Natural killer cell treated with Interleukin-12 subunit alpha and Interleukin-12 subunit beta and Interleukin-15 and Interleukin-18, amount 100 ng/mL, for 72 hours (primary cell): Measurements from ENCODE around the gene KCNK2. TPM values are rescaled to one million over a fixed set of nuclear protein-coding genes. Genes with fewer than 3 reads are reported as not detected.

Experiments used
- ATAC-seq, 2 donors: fragments of 150-1000 bp; cut with Tn5 transposase in 1 of 2; sonication (Bioruptor Pico), chemical (Tn5 transposase) in 1 of 2; 2 replicates each; pipeline ENCODE4 v1.10.0; 2021
- DNase-seq: peaks from one replicate; pipeline ENCODE4 v3.0.0; 2022; ENCODE audit warnings: low spot score
- H3K27ac Mint-ChIP-seq, 2 donors: 1 replicate in 1 of 2; 2 replicates in 1 of 2; pipeline ENCODE4 v1.8.0; 2022; ENCODE audit warnings: mixed read lengths in 2 of 2, mild to moderate bottlenecking in 1 of 2, moderate library complexity in 1 of 2
- H3K27me3 Mint-ChIP-seq, 2 donors: 1 replicate in 1 of 2; 2 replicates in 1 of 2; pipeline ENCODE4 v1.8.0; 2022; ENCODE audit warnings: mixed read lengths in 2 of 2
- H3K36me3 Mint-ChIP-seq: one replicate; pipeline ENCODE4 v1.8.0; 2022; ENCODE audit warnings: mixed read lengths
- H3K4me1 Mint-ChIP-seq, 2 donors: 1 replicate in 1 of 2; 2 replicates in 1 of 2; pipeline ENCODE4 v1.8.0; 2022; ENCODE audit warnings: low read depth in 2 of 2, mixed read lengths in 2 of 2, mild to moderate bottlenecking in 1 of 2
- H3K4me3 Mint-ChIP-seq: one replicate; pipeline ENCODE4 v1.8.0; 2022; ENCODE audit warnings: mixed read lengths
- H3K9me3 Mint-ChIP-seq: 2 replicates; pipeline ENCODE4 v1.8.0; 2022; ENCODE audit warnings: mixed read lengths
- total RNA-seq, 2 donors: library from RNA; stranded (reverse); gene quantifications; one replicate each; pipeline ENCODE4 v1.2.3, GENCODE V29; 2022

The KCNK2 gene
- total RNA-seq, 2 donors from 2014 or later, result not detected

GRCh38 chr1:215210167-215210566 is 127.6 kb downstream of the KCNK2 start:
- no peak for DNase-seq
- ATAC-seq, result no peak
- H3K27ac Mint-ChIP-seq, result no peak overlapping the region
- no peaks in the 10 kb centered on the region for H3K4me1 Mint-ChIP-seq
- H3K27me3 Mint-ChIP-seq, result no peaks in the 10 kb centered on the region
- H3K4me3 Mint-ChIP-seq, result no peak overlapping the region
- H3K36me3 Mint-ChIP-seq, result no peaks in the 10 kb centered on the region
- H3K9me3 Mint-ChIP-seq, result peaks cover 8% of the 10 kb centered on the region

GRCh38 chr1:215215846-215216245 is 133.3 kb downstream of the KCNK2 start:
- H3K4me1 Mint-ChIP-seq, result no peaks in the 10 kb centered on the region
- no peaks in the 10 kb centered on the region for H3K27me3 Mint-ChIP-seq
- no peaks in the 10 kb centered on the region for H3K36me3 Mint-ChIP-seq
- H3K4me3 Mint-ChIP-seq, result no peak overlapping the region
- no peak for ATAC-seq
- H3K27ac Mint-ChIP-seq, result no peak overlapping the region
- peaks cover 17% of the 10 kb centered on the region for H3K9me3 Mint-ChIP-seq
- DNase-seq, result no peak

GRCh38 chr1:215219372-215219771 is 136.8 kb downstream of the KCNK2 start:
- H3K9me3 Mint-ChIP-seq, result peaks cover 9% of the 10 kb centered on the region

GRCh38 chr1:215220346-215220745 is 137.8 kb downstream of the KCNK2 start:
- ATAC-seq (no peak), DNase-seq (no peak)
- no peak overlapping the region for H3K27ac Mint-ChIP-seq
- H3K4me1 Mint-ChIP-seq, result no peaks in the 10 kb centered on the region
- H3K36me3 Mint-ChIP-seq, result no peaks in the 10 kb centered on the region
- H3K27me3 Mint-ChIP-seq, result no peaks in the 10 kb centered on the region
- H3K9me3 Mint-ChIP-seq, result peaks cover 9% of the 10 kb centered on the region
- H3K4me3 Mint-ChIP-seq, result no peak overlapping the region

More at GRCh38 chr1:215219372-215219771, 136.8 kb downstream of the KCNK2 start:
- no peak overlapping the region for H3K27ac Mint-ChIP-seq
- no peak overlapping the region for H3K4me3 Mint-ChIP-seq
- ATAC-seq, result no peak
- no peaks in the 10 kb centered on the region for H3K4me1 Mint-ChIP-seq
- DNase-seq, result no peak
- H3K27me3 Mint-ChIP-seq, result no peaks in the 10 kb centered on the region
- H3K36me3 Mint-ChIP-seq, result no peaks in the 10 kb centered on the region

GRCh38 chr1:215226757-215227156 is 144.2 kb downstream of the KCNK2 start:
- Mint-ChIP-seq H3K27ac (no peak overlapping the region), H3K27me3 (no peaks in the 10 kb centered on the region), H3K4me3 (no peak overlapping the region), H3K9me3 (no peaks in the 10 kb centered on the region), H3K36me3 (no peaks in the 10 kb centered on the region), H3K4me1 (no peaks in the 10 kb centered on the region)
- DNase-seq, result no peak
- ATAC-seq, result no peak

GRCh38 chr1:215228193-215228592 is 145.7 kb downstream of the KCNK2 start:
- Mint-ChIP-seq H3K4me3 (no peak overlapping the region), H3K36me3 (no peaks in the 10 kb centered on the region), H3K27me3 (no peaks in the 10 kb centered on the region), H3K27ac (no peak overlapping the region), H3K9me3 (no peaks in the 10 kb centered on the region), H3K4me1 (no peaks in the 10 kb centered on the region)
- ATAC-seq (no peak), DNase-seq (no peak)

GRCh38 chr1:215241451-215241850 is 158.9 kb downstream of the KCNK2 start:
- Mint-ChIP-seq H3K36me3 (peaks cover 6% of the 10 kb centered on the region), H3K27me3 (no peaks in the 10 kb centered on the region), H3K4me3 (no peak overlapping the region), H3K9me3 (peaks cover 14% of the 10 kb centered on the region), H3K4me1 (no peaks in the 10 kb centered on the region), H3K27ac (no peak overlapping the region)
- no peak for ATAC-seq
- no peak for DNase-seq

GRCh38 chr1:215243345-215244054 is 161.0 kb downstream of the KCNK2 start:
- no peak overlapping the region for H3K27ac Mint-ChIP-seq
- no peak for ATAC-seq
- H3K4me3 Mint-ChIP-seq, result no peak overlapping the region

GRCh38 chr1:215250913-215251312 is 168.4 kb downstream of the KCNK2 start:
- DNase-seq, result no peak
- no peak for ATAC-seq
- no peak overlapping the region for H3K4me3 Mint-ChIP-seq

More at GRCh38 chr1:215243345-215244054, 161.0 kb downstream of the KCNK2 start:
- no peaks in the 10 kb centered on the region for H3K4me1 Mint-ChIP-seq
- peaks cover 14% of the 10 kb centered on the region for H3K9me3 Mint-ChIP-seq
- DNase-seq, result no peak
- peaks cover 6% of the 10 kb centered on the region for H3K36me3 Mint-ChIP-seq
- H3K27me3 Mint-ChIP-seq, result no peaks in the 10 kb centered on the region

GRCh38 chr1:215251428-215251827 is 168.9 kb downstream of the KCNK2 start:
- no peaks in the 10 kb centered on the region for H3K36me3 Mint-ChIP-seq
- peaks cover 6% of the 10 kb centered on the region for H3K9me3 Mint-ChIP-seq
- no peak for ATAC-seq

More at GRCh38 chr1:215250913-215251312, 168.4 kb downstream of the KCNK2 start:
- no peak overlapping the region for H3K27ac Mint-ChIP-seq
- no peaks in the 10 kb centered on the region for H3K4me1 Mint-ChIP-seq
- no peaks in the 10 kb centered on the region for H3K36me3 Mint-ChIP-seq
- H3K27me3 Mint-ChIP-seq, result no peaks in the 10 kb centered on the region
- H3K9me3 Mint-ChIP-seq, result peaks cover 7% of the 10 kb centered on the region

GRCh38 chr1:215252164-215252563 is 169.6 kb downstream of the KCNK2 start:
- Mint-ChIP-seq H3K4me1 (no peaks in the 10 kb centered on the region), H3K27me3 (no peaks in the 10 kb centered on the region), H3K36me3 (no peaks in the 10 kb centered on the region), H3K27ac (no peak overlapping the region), H3K9me3 (peaks cover 6% of the 10 kb centered on the region), H3K4me3 (no peak overlapping the region)
- DNase-seq, result no peak
- no peak for ATAC-seq

More at GRCh38 chr1:215251428-215251827, 168.9 kb downstream of the KCNK2 start:
- Mint-ChIP-seq H3K27me3 (no peaks in the 10 kb centered on the region), H3K4me1 (no peaks in the 10 kb centered on the region), H3K27ac (no peak overlapping the region), H3K4me3 (no peak overlapping the region)
- no peak for DNase-seq

- DNase-seq (no peak), ATAC-seq (no peak)
- Mint-ChIP-seq H3K9me3 (peaks cover 8% of the 10 kb centered on the region), H3K27ac (no peak overlapping the region), H3K27me3 (no peaks in the 10 kb centered on the region), H3K4me1 (no peaks in the 10 kb centered on the region), H3K36me3 (no peaks in the 10 kb centered on the region), H3K4me3 (no peak overlapping the region)
Measured at GRCh38 chr1:215256936-215257679, 174.6 kb downstream of the KCNK2 start.

- H3K4me1 Mint-ChIP-seq, result no peaks in the 10 kb centered on the region
- H3K9me3 Mint-ChIP-seq, result peaks cover 10% of the 10 kb centered on the region
- no peak for ATAC-seq
- H3K27me3 Mint-ChIP-seq, result no peaks in the 10 kb centered on the region
- DNase-seq, result no peak
- H3K4me3 Mint-ChIP-seq, result no peak overlapping the region
- H3K27ac Mint-ChIP-seq, result no peak overlapping the region
- H3K36me3 Mint-ChIP-seq, result no peaks in the 10 kb centered on the region
Measured at GRCh38 chr1:215260711-215261110, 178.2 kb downstream of the KCNK2 start.

- Mint-ChIP-seq H3K27me3 (no peaks in the 10 kb centered on the region), H3K36me3 (no peaks in the 10 kb centered on the region), H3K27ac (no peak overlapping the region), H3K9me3 (peaks cover 10% of the 10 kb centered on the region), H3K4me1 (no peaks in the 10 kb centered on the region), H3K4me3 (no peak overlapping the region)
- ATAC-seq, result no peak
- no peak for DNase-seq
Measured at GRCh38 chr1:215262106-215262505, 179.6 kb downstream of the KCNK2 start.
